Hematopoietic multipotent progenitor cell treated with erythropoietin and hydrocortisone succinate and interleukin-3 and kit ligand, for 4 days (in vitro differentiated cells): ENCODE measurements around the gene ACP4.
"Not testable (repeated sequence)": the region's sequence is repeated elsewhere in the genome, so short reads cannot be mapped to it uniquely, and the experiment has no call there.

Experiments used
- DNase-seq: peaks from one replicate; pipeline ENCODE4 v3.0.0-alpha.2; 2015

The ACP4 gene, protein sequence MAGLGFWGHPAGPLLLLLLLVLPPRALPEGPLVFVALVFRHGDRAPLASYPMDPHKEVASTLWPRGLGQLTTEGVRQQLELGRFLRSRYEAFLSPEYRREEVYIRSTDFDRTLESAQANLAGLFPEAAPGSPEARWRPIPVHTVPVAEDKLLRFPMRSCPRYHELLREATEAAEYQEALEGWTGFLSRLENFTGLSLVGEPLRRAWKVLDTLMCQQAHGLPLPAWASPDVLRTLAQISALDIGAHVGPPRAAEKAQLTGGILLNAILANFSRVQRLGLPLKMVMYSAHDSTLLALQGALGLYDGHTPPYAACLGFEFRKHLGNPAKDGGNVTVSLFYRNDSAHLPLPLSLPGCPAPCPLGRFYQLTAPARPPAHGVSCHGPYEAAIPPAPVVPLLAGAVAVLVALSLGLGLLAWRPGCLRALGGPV

DNA sequence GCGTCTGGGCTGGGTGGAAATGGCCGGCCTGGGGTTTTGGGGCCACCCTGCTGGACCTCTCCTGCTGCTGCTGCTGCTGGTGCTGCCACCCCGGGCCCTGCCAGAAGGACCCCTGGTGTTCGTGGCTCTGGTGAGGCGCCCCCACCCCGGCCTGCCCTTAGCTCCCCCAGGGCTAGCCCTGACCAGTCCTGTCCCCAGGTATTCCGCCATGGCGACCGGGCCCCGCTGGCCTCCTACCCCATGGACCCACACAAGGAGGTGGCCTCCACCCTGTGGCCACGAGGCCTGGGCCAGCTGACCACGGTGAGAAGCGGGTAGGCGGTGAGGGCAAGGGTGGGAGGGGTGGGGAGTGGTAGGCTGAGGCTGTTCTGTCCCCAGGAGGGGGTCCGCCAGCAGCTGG is at the start of gene ACP4:
ACP4 (plus strand) TSS at position 20 of the 400 bp plus-strand sequence; CDS start at position 20, 0 bp downstream.
- DNase-seq: no peak

- no peak for DNase-seq
These were observed 48.9 kb upstream of the ACP4 start for GRCh38 chr19:50741179-50741933.

DNA sequence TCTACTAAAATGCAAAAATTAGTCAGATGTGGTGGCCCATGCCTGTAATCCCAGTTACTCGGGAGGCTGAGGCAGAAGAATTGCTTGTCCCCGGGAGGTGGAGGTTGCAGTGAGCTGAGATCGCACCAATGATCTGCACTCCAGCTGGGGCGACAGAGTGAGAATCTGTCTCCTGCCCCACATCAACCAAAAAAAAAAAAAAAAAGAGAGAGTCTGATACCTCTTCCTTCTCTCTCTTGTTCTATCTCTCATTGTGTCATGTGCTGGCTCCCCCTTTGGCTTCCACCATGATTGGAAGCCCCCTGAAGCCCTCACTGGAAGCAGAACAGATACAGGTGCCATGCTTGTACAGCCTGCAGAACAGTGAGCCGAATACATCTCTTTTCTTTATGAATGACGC is 46.7 kb upstream of the ACP4 start:
- no peak for DNase-seq

DNA sequence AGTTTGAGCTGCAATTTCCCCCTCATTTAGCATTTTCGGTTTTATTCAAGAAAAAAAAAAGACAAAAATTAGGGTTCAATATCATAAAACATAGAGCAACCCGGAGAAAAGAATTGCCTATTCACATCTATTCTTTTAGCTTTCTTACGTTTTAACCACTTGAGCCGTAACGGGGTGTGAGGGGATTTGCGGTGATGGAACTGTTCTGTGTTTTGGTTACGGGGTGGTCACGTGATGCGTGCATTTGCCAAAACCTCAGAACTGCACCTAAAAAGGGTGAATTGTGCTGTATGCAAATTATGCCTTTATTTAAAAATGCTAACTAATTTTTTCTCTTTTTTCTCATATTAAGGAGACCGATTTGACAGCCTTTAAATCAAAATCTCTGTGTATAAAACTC is 45.0 kb upstream of the ACP4 start:
- no peak for DNase-seq

GRCh38 chr19:50747141-50747540 is 43.1 kb upstream of the ACP4 start:
- not testable (repeated sequence) for DNase-seq

DNA sequence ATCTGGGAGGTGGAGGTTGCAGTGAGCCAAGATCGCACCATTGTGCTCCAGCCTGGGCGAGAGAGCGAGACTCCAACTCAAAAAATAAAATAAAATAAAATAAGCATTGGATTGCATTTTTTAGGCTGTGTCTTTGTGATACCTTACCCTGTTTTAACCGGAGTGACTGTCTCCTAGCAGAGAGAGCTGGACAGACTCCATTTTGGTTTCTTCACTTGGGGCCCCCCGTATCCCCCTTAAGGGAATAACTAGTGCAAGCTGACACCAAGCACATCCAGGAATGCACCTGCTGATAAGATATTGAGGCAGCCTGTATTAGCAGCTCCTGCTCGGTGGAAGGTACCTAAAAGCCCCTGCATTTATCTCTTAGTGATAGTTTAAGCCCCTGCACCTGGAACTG is 40.7 kb upstream of the ACP4 start:
- DNase-seq: no peak

- no peak for DNase-seq
These were observed 40.2 kb upstream of the ACP4 start for GRCh38 chr19:50750010-50750409.

DNA sequence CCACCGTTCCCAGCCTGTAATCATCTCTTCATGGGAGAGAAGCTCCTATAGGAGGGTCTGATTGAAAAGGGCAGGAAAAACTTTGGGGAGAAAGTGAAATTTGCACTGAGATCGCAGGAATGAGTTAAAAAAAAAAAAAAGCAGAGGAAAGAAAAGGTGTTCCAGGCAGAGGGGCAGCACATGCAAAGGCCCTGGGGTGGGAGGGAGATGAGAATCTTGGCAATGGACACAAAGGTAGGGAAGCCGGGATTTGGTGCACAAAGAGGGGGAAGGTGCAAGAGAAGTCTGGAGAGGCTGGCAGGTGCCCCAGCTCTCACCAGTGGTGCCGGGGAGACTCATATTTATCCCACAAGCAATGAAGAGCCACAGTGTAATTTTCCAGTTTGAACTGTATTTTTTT is 36.3 kb upstream of the ACP4 start:
- no peak for DNase-seq

DNA sequence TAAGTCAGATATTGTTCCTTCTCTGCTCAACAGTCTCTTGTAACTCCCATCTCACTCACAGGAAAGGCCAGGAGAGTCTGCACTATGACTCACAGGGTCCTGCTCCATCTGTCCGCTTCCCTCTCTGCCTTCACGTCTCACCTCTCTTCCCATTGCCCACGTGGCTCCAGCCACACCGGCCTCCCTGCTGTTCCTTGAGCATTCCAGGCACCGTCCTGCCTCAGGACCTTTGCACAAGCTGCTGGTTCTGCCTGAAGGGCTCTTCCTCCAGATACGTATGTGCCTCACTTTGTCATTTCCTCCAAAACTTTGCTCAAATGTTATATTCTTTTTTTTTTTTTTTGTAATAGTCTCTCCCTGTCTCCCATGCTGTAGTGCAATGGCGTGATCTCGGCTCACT is 34.0 kb upstream of the ACP4 start:
- DNase-seq: not testable (repeated sequence)

GRCh38 chr19:50757624-50758023 is 32.6 kb upstream of the ACP4 start:
- not testable (repeated sequence) for DNase-seq

DNA sequence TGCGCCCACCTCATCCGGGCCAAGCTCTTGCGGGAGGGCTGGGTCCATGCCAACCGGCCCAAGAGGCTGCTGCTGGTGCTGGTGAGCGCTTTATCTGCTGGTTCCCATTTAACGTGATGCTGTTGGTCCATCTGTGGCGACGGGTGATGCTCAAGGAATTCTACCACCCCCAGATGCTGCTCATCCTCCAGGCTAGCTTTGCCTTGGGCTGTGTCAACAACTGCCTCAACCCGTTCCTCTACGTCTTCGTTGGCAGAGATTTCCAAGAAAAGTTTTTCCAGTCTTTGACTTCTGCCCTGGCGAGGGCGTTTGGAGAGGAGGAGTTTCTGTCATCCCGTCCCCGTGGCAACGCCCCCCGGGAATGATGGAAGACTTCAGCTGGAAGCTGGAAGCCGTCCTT is 31.1 kb upstream of the ACP4 start:
- not testable (repeated sequence) for DNase-seq

DNA sequence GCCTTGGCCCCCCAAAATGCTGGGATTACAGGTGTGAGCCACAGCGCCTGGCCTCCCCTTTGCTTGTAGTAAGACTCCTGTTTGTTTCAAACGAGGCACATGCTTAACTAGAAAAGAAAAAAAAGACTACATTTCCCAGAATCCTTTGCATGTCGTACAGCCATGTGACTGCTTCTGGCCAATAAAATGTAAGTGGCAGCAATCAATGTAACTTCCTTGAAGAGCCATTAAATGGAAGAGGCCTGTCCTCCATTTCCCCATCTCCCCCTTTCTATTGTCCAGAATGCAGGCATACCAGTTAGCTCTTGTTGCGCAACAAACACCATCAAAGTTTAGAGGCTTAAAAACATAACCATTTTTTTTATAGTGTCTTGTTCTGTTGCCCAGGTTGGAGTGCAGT is 30.3 kb upstream of the ACP4 start:
- DNase-seq: peak; percentile 75

DNA sequence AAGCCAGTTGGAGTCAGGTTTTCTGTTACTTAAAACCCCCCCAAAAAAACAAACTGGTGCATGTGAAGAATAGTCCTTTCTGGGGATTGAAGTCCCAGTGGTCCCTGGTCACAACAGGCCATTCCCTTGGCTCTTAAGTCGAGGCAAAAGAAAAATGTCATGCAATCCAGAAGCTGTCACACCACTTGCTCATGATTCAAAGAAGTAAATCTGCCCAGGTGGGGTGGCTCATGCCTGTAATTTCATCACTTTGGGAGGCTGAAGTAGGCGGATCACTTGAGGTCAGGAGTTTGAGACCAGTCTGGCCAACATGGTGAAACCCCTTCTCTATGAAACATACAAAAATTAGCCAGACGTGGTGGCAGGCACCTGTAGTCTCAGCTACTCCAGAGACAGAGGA is 28.7 kb upstream of the ACP4 start:
- not testable (repeated sequence) for DNase-seq

GRCh38 chr19:50763521-50763920 is 26.7 kb upstream of the ACP4 start:
- DNase-seq: not testable (repeated sequence)

DNA sequence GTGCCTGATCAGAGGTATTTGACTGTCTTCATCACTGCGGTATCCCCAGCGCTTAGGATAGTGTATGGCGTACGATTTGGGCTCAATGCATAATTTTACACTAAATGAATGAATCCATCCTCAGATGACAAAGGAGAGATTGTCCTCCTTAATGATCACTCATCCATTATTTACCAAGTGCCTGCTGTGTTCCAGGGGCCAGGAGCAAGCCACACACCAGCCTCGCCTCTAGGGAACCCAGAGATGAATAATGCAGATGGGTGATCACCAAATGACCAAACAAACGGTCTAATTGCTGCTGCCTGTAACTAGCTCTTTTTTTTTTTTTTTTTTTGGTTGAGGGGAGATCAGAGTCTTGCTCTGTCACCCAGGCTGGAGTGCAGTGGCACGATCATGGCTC is 25.8 kb upstream of the ACP4 start:
- no peak for DNase-seq

DNA sequence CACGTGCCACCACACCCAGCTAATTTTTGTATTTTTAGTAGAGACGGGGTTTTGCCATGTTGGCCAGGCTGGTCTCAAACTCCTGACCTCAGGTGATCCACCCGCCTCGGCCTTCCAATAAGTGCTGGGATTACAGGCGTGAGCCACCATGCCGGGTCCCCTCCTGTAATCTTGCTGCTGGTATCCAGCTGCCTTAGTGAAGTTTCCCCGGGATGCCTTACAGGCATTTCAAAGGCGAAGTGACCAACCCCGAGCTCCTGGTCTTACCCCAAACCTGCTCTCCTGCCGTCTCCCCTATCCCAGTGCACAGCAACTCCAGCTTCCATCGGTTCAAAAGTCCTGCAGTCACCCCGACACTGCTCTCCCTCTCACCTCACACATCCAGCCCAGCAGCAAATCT is 23.5 kb upstream of the ACP4 start:
- DNase-seq: not testable (repeated sequence)

DNA sequence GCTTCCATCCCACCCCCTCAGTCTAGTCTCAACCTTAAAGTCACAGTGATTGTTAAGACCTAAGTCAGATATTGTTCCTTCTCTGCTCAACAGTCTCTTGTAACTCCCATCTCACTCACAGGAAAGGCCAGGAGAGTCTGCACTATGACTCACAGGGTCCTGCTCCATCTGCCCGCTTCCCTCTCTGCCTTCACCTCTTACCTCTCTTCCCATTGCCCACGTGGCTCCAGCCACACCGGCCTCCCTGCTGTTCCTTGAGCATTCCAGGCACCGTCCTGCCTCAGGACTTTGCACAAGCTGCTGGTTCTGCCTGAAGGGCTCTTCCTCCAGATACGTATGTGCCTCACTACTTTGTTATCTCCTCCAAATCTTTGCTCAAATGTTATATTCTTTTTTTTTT is 23.0 kb upstream of the ACP4 start:
- not testable (repeated sequence) for DNase-seq

DNA sequence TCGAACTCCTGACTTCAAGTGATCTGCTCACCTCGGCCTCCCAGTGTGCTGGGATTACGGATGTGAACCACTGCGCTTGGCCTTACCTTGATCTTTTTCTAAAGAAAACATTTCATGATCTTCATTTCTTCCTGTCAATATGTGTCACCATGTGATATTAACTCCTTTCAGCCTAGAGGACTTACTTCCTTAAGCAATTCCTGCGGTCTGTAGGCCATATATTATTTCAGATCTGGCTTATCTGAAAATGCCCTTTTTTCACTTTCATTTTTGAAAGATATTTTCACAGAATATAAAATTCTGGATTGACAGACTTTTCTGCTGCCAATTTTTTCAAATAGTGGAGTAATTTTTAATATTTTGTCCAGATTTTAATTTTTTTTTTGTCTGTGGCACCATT is 21.9 kb upstream of the ACP4 start:
- DNase-seq: peak; percentile 47

GRCh38 chr19:50770164-50770563 is 20.1 kb upstream of the ACP4 start, which contains the start of gene GPR32:
TSS of gene GPR32 (plus strand) at chr19:50770464. CDS start at chr19:50770601, 137 bp downstream.
- DNase-seq: not testable (repeated sequence)

DNA sequence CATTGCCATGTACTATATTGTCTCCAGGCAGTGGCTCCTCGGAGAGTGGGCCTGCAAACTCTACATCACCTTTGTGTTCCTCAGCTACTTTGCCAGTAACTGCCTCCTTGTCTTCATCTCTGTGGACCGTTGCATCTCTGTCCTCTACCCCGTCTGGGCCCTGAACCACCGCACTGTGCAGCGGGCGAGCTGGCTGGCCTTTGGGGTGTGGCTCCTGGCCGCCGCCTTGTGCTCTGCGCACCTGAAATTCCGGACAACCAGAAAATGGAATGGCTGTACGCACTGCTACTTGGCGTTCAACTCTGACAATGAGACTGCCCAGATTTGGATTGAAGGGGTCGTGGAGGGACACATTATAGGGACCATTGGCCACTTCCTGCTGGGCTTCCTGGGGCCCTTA is 19.3 kb upstream of the ACP4 start:
- no peak for DNase-seq

DNA sequence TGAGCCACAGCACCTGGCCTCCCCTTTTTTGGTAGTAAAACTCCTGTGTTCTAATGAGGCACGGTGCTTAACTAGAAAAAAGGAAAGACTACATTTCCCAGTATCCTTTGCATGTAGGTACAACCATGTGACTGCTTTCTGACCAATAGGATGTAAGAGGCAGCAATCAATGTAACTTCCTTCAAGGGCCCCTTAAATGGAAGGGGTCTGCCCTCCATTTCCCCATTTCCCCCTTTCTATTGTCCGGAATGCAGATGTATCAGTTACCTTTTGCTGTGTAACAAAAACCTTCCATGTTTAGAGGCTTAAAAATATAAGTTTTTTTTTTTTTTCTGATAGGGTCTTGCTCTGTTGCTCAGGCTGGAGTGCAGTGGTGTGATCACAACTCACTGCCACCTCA is 17.7 kb upstream of the ACP4 start:
- DNase-seq: peak; percentile 62

GRCh38 chr19:50772912-50773311 is 17.3 kb upstream of the ACP4 start:
- not testable (repeated sequence) for DNase-seq

- DNase-seq: not testable (repeated sequence)
These were observed 16.8 kb upstream of the ACP4 start for GRCh38 chr19:50773454-50773853.

- DNase-seq: no peak
These were observed 14.1 kb upstream of the ACP4 start for GRCh38 chr19:50776131-50776530.
